Large intestine (tissue), 12 donors: ENCODE measurements around the gene KRTDAP. TPM values are rescaled to one million over a fixed set of nuclear protein-coding genes. Genes with fewer than 3 reads are reported as not detected.

Experiments
- DNase-seq, 2 donors: peaks; one replicate each; pipeline versions ENCODE4 v3.0.0 to v3.0.0-alpha.2; 2013
- H3K27ac ChIP-seq: one replicate; pipeline ENCODE4 v1.5.1; 2013; ENCODE audit warnings: low read length
- H3K27me3 ChIP-seq: 2 replicates; pipeline ENCODE4 v1.6.1; 2013; ENCODE audit warnings: low read length; ENCODE audit not compliant: control insufficient read depth, insufficient read depth
- H3K36me3 ChIP-seq: 2 replicates; pipeline ENCODE4 v1.6.1; 2013; ENCODE audit warnings: low read length; ENCODE audit not compliant: control insufficient read depth, insufficient read depth
- H3K4me1 ChIP-seq: one replicate; pipeline ENCODE4 v1.6.1; 2013; ENCODE audit warnings: low read length; ENCODE audit not compliant: control insufficient read depth, insufficient read depth
- H3K4me3 ChIP-seq: one replicate; pipeline ENCODE4 v1.5.1; 2013; ENCODE audit warnings: low read length
- H3K9me3 ChIP-seq: one replicate; pipeline ENCODE4 v1.6.1; 2013; ENCODE audit warnings: mild to moderate bottlenecking, low read depth, low read length, moderate library complexity; ENCODE audit not compliant: control insufficient read depth
- WGBS: methylation state at CpG from one replicate; pipeline ENCODE4 v1.1.5; 2013; ENCODE audit warnings: low lambda C conversion rate; ENCODE audit not compliant: insufficient coverage; 5-methylcytosine and 5-hydroxymethylcytosine counted together
- long read RNA-seq, 11 donors: transcript quantifications; one replicate each; lab custom pipeline, GENCODE V29; 2026
- polyA plus RNA-seq: library from polyadenylated mRNA; unstranded; fragments of 120-200 nt; gene quantifications from one replicate; pipeline ENCODE4 v1.2.1, GENCODE V29; 2013

Gene KRTDAP
- polyA plus RNA-seq = 0.40 TPM
- long read RNA-seq, donor 1 = 0 reads
- long read RNA-seq, donor 2 = 0 reads
- long read RNA-seq, donor 3 = 0 reads
- long read RNA-seq, donor 4 = 0 reads
- long read RNA-seq, donor 5 = 0 reads
- long read RNA-seq, donor 6 = 0 reads
- long read RNA-seq, donor 7 = 0 reads
- long read RNA-seq, donor 8 = 0 reads
- long read RNA-seq, donor 9 = 0 reads
- long read RNA-seq, donor 10 = 0 reads
- long read RNA-seq, donor 11 = 0 reads

GRCh38 chr19:35490364-35490763 lies at the start of gene KRTDAP:
KRTDAP (minus strand) TSS chr19:35490464; CDS start chr19:35490442, 22 bp downstream.
- WGBS = no CpG with 5 or more reads among the region's 9 CpGs
- Histone ChIP-seq H3K27me3 (no peaks in the 10 kb centered on the region), H3K4me1 (peaks cover 18% of the 10 kb centered on the region), H3K9me3 (no peaks in the 10 kb centered on the region), H3K27ac (no peak within 1 kb of the TSS), H3K4me3 (no peak within 1 kb of the TSS), H3K36me3 (no peaks in the 10 kb centered on the region)
- no peak for DNase-seq

GRCh38 chr19:35539850-35540249 lies 49.6 kb upstream of the KRTDAP start:
- H3K9me3 ChIP-seq = no peaks in the 10 kb centered on the region
- H3K27ac ChIP-seq = no peak overlapping the region
- no peak for DNase-seq
- H3K4me1 ChIP-seq = peaks cover 8% of the 10 kb centered on the region
- no peaks in the 10 kb centered on the region for H3K36me3 ChIP-seq
- WGBS = no CpG with 5 or more reads among the region's 12 CpGs
- no peak overlapping the region for H3K4me3 ChIP-seq
- peaks cover 3% of the 10 kb centered on the region for H3K27me3 ChIP-seq

DNA sequence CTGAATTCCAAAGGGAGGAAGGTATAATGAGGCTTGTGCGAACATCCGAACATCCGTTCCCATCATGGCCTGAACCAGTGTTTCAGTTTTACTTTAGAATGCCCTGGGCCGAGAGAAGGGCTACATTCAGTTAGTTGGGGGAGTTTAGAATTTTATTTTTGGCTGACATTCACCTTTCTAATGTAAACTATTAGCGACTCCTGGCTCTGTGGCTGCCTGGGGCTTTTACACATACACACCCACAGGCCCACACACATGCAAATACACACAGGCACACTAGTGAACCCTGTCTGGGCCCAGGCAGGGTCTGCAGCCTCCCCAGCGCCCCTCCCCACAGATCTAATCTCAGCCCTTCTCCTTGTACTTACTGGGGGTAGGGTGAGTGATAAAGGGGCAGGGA lies 49.0 kb upstream of the KRTDAP start:
- no peaks in the 10 kb centered on the region for H3K36me3 ChIP-seq
- no CpG with 5 or more reads among the region's 6 CpGs for WGBS
- peaks cover 7% of the 10 kb centered on the region for H3K27me3 ChIP-seq
- no peak overlapping the region for H3K4me3 ChIP-seq
- no peak for DNase-seq
- no peak overlapping the region for H3K27ac ChIP-seq
- H3K9me3 ChIP-seq = no peaks in the 10 kb centered on the region
- peaks cover 3% of the 10 kb centered on the region for H3K4me1 ChIP-seq

DNA sequence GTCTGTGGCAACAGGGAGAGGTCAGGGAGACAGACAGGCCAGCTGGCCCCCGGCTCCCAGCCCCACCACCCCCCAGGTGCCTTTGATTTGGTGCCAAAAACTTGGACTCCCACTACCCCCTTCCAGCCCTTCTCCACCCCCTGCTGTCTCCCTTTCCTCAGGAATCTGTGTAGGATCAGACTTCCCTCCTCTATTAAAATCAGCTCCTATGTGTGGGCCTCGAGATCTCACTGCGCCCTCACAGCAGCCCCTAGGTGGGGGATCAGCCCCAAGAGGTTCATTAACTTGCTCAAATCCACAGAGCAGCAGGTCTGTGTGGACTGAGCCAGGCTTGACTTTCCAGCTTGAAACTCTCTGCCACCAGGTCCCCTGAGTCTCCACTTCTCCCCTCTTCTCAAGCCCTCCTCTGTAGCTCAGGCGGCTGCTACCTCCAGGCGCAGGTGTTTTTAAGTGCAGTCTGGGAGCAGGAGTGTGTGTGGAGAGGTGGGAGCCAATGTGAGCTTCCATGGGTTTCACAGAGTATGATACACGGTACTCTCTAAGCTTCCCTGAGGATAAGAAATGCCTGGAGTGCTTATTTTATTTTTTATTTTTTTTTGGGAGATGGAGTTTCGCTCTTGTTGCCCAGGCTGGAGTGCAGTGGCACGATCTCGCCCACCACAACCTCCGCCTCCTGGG lies 44.7 kb upstream of the KRTDAP start:
- peaks cover 35% of the 10 kb centered on the region for H3K27me3 ChIP-seq
- no CpG with 5 or more reads among the region's 10 CpGs for WGBS
- H3K4me3 ChIP-seq = no peak overlapping the region
- no peaks in the 10 kb centered on the region for H3K36me3 ChIP-seq
- H3K4me1 ChIP-seq = peaks cover 3% of the 10 kb centered on the region
- peaks cover 5% of the 10 kb centered on the region for H3K9me3 ChIP-seq
- no peak for DNase-seq
- H3K27ac ChIP-seq = no peak overlapping the region

- peaks cover 5% of the 10 kb centered on the region for H3K9me3 ChIP-seq
- DNase-seq = peak in 1 of 2 donors; percentile 57
- peaks cover 40% of the 10 kb centered on the region for H3K27me3 ChIP-seq
- no CpG with 5 or more reads among the region's 30 CpGs for WGBS
- H3K4me3 ChIP-seq = no peak overlapping the region
- peaks cover 3% of the 10 kb centered on the region for H3K4me1 ChIP-seq
- no peaks in the 10 kb centered on the region for H3K36me3 ChIP-seq
- no peak overlapping the region for H3K27ac ChIP-seq
Measured at GRCh38 chr19:35533822-35534392, 43.6 kb upstream of the KRTDAP start.

GRCh38 chr19:35533201-35533821 lies 43.0 kb upstream of the KRTDAP start, which contains the start of gene GAPDHS:
GAPDHS (plus strand) TSS chr19:35533456; CDS start chr19:35533528, 72 bp downstream.
- Histone ChIP-seq H3K4me1 (peaks cover 3% of the 10 kb centered on the region), H3K9me3 (peaks cover 5% of the 10 kb centered on the region), H3K4me3 (no peak within 1 kb of the TSS), H3K36me3 (no peaks in the 10 kb centered on the region), H3K27me3 (peaks cover 42% of the 10 kb centered on the region), H3K27ac (no peak within 1 kb of the TSS)
- WGBS = no CpG with 5 or more reads among the region's 39 CpGs
- DNase-seq = no peak

DNA sequence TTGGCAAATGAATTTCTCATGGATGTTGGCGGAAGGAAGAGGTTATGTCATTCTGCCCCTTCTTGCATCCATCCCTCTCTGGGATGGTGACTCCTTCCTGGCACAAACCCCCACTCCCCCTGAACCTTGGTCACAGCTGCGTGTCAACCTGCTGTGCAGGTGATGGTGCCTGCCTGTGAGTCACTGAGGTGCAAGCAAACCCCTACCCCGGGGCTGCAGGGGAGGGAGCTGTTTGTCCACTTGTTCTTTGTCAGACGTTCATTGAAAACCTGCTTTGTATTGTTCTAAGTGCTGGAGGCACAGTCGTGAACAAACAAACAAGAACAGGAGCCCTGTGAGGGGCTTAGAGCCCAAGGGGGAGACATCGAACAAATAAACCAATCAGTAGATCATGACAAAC lies 41.0 kb upstream of the KRTDAP start:
- Histone ChIP-seq H3K27me3 (peaks cover 43% of the 10 kb centered on the region), H3K4me3 (no peak overlapping the region), H3K9me3 (peaks cover 5% of the 10 kb centered on the region), H3K36me3 (no peaks in the 10 kb centered on the region), H3K4me1 (peaks cover 3% of the 10 kb centered on the region), H3K27ac (no peak overlapping the region)
- DNase-seq = no peak
- WGBS = 20% methylated on average over 1 of the region's 6 CpGs

DNA sequence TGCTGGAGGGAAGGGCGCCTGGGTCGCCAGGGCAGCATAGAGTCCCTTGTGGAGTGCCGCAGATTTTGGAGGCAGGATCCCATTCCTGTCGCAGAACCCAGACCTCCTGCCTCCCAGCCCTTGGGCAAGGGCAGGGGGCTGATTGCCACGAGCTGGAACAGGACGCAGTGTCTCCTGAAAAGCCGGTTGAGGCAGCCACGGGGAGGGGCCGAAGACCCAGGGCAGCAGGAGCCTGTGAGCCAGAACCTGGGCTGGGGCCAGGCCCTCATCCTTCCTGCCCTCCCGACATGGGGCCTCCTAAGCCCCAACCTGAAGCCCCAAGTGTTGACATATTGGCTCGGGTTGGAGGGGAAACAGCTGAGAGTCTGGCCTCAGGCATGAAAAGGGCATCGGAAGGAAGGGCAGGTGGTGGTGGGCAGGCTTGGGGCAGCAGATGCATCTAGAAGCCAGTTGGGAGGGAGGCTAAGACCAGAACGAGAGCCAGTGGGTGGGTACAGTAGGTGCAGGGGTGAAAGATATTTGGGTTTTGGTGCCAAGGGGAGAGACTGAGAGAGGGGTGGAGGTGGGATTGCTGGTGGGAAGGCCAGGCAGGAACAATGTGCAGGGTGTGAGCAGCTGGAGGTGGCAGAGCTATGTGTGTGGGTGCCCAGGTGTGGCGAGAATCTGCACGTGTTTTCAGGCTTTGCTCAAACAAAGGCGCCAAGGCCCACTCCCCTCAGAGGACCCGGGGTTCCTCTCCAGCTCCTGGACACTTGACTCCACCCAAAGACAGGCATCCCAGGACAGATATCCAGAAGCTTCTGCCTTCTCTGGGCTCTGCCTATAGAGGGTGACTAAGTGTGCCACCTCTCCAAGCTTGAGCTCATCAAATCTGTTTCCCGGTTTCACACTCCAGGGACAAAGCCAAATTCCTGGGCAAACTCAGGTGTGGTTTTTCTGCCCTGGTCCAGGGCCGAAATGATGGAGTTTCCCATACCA lies 39.3 kb upstream of the KRTDAP start:
- peaks cover 45% of the 10 kb centered on the region for H3K27me3 ChIP-seq
- H3K27ac ChIP-seq = no peak overlapping the region
- WGBS = no CpG with 5 or more reads among the region's 19 CpGs
- H3K4me1 ChIP-seq = peaks cover 3% of the 10 kb centered on the region
- no peak overlapping the region for H3K4me3 ChIP-seq
- peaks cover 5% of the 10 kb centered on the region for H3K9me3 ChIP-seq
- no peak for DNase-seq
- no peaks in the 10 kb centered on the region for H3K36me3 ChIP-seq

- Histone ChIP-seq H3K27me3 (peaks cover 40% of the 10 kb centered on the region), H3K4me1 (peaks cover 1% of the 10 kb centered on the region), H3K27ac (no peak within 1 kb of the TSS), H3K9me3 (peaks cover 3% of the 10 kb centered on the region), H3K36me3 (no peaks in the 10 kb centered on the region), H3K4me3 (no peak within 1 kb of the TSS)
- WGBS = 100% methylated on average over 3 of the region's 11 CpGs
- no peak for DNase-seq
Measured at GRCh38 chr19:35528218-35529038, 38.2 kb upstream of the KRTDAP start, which contains the start of gene SBSN. SBSN (minus strand) TSS chr19:35528311; CDS start chr19:35528281, 30 bp downstream.
